B cell (primary cell): ENCODE measurements around the gene DNAL1. TPM values are rescaled to one million over a fixed set of nuclear protein-coding genes. Genes with fewer than 3 reads are reported as not detected.

ENCODE experiments used
- ATAC-seq: fragments of 200-7000 bp; cut with Tn5 transposase; one replicate; pipeline ENCODE4 v1.10.0; 2021; ENCODE audit warnings: low read depth, mild to moderate bottlenecking, moderate number of reproducible peaks, moderate library complexity
- CTCF ChIA-PET: fragments of 350-600 bp; sonication (Branson Sonifier 250); formaldehyde crosslinking; loops from one replicate; lab custom pipeline; 2021; ENCODE audit warnings: antibody characterized with exemption, inconsistent platforms; lab: Charles Lee
- POLR2A ChIA-PET: fragments of 350-600 bp; sonication (Branson Sonifier 250); formaldehyde crosslinking; loops from one replicate; lab custom pipeline; 2021; ENCODE audit warnings: antibody characterized with exemption; lab: Charles Lee
- DNase-seq: peaks from one replicate; pipeline ENCODE4 v3.0.0; 2013
- H2AFZ ChIP-seq: 2 replicates; pipeline ENCODE4 v1.6.1; 2012; ENCODE audit warnings: mild to moderate bottlenecking, low read depth, low read length; ENCODE audit not compliant: insufficient read depth, poor library complexity, severe bottlenecking
- H3K27ac ChIP-seq, 2 donors: 1 replicate in 1 of 2; 2 replicates in 1 of 2; pipeline ENCODE4 v1.5.1; 2012 to 2013; ENCODE audit warnings: low read length in 2 of 2, mild to moderate bottlenecking in 2 of 2, moderate library complexity in 1 of 2
- H3K27me3 ChIP-seq, 4 experiments: fragments of 200-600 bp in 1 of 4; sonication (generic) in 1 of 4; replicated peaks in 1 of 4; 1 replicate in 2 of 4; 2 replicates in 2 of 4; pipeline versions ENCODE4 v1.6.1 to v1.7.0; 2013 to 2016; ENCODE audit warnings: low read length in 3 of 4, mild to moderate bottlenecking in 2 of 4, mixed read lengths in 1 of 4, moderate library complexity in 1 of 4; ENCODE audit not compliant: insufficient read depth in 4 of 4, control insufficient read depth in 3 of 4; ENCODE audit errors: control extremely low read depth in 1 of 4
- H3K36me3 ChIP-seq, 2 experiments: replicated peaks in 1 of 2; 1 replicate in 1 of 2; 2 replicates in 1 of 2; pipeline versions ENCODE4 v1.6.1 to v1.7.1; 2013; ENCODE audit warnings: low read length in 1 of 2; ENCODE audit not compliant: insufficient read depth in 2 of 2, control insufficient read depth in 1 of 2; ENCODE audit errors: control extremely low read depth in 1 of 2, extremely low read depth in 1 of 2
- H3K4me1 ChIP-seq, 2 donors: fragments of 200-600 bp in 1 of 2; sonication (generic) in 1 of 2; 1 replicate in 1 of 2; 2 replicates in 1 of 2; pipeline versions ENCODE4 v1.5.1 to v1.6.1; 2013 to 2017; ENCODE audit warnings: low read length in 2 of 2; ENCODE audit not compliant: control insufficient read depth in 2 of 2, insufficient read depth in 2 of 2
- H3K4me2 ChIP-seq: replicated peaks from 2 replicates; pipeline ENCODE3; 2012; ENCODE audit warnings: mild to moderate bottlenecking, low read depth, low read length; ENCODE audit not compliant: poor library complexity, severe bottlenecking
- H3K4me3 ChIP-seq, 5 experiments: fragments of 200-600 bp in 1 of 5; sonication (generic) in 1 of 5; 1 replicate in 3 of 5; 2 replicates in 2 of 5; pipeline versions ENCODE4 v1.5.1 to v1.7.0; 2011 to 2016; ENCODE audit warnings: low read length in 4 of 5, mild to moderate bottlenecking in 4 of 5, low read depth in 2 of 5, control low read depth in 1 of 5, moderate library complexity in 1 of 5; ENCODE audit not compliant: insufficient read depth in 1 of 5; ENCODE audit errors: control extremely low read depth in 1 of 5, extremely low read depth in 1 of 5
- H3K79me2 ChIP-seq: fragments of 200-600 bp; sonication (generic); one replicate; pipeline ENCODE4 v1.6.0; 2016; ENCODE audit warnings: low read length; ENCODE audit not compliant: control insufficient read depth, insufficient read depth
- H3K9ac ChIP-seq: fragments of 200-600 bp; sonication (generic); 2 replicates; pipeline ENCODE4 v1.6.1; 2017; ENCODE audit warnings: mild to moderate bottlenecking, low read length, moderate library complexity
- H3K9me3 ChIP-seq, 3 donors: one replicate each; pipeline versions ENCODE4 v1.6.1 to v1.7.1; 2013; ENCODE audit warnings: low read length in 2 of 3; ENCODE audit not compliant: control insufficient read depth in 2 of 3, insufficient read depth in 1 of 3; ENCODE audit errors: control extremely low read depth in 1 of 3
- H4K20me1 ChIP-seq: 2 replicates; pipeline ENCODE4 v1.6.0; 2012; ENCODE audit warnings: mild to moderate bottlenecking, low read length; ENCODE audit not compliant: insufficient read depth, control insufficient read depth, poor library complexity, severe bottlenecking
- H3K27ac Mint-ChIP-seq: one replicate; pipeline ENCODE4 v1.8.0; 2021; ENCODE audit warnings: mixed read lengths
- H3K27me3 Mint-ChIP-seq: one replicate; pipeline ENCODE4 v1.8.0; 2021; ENCODE audit warnings: mixed read lengths
- H3K4me1 Mint-ChIP-seq: one replicate; pipeline ENCODE4 v1.8.0; 2021; ENCODE audit warnings: mixed read lengths
- H3K4me3 Mint-ChIP-seq: one replicate; pipeline ENCODE4 v1.8.0; 2021; ENCODE audit warnings: mixed read lengths
- H3K9me3 Mint-ChIP-seq: one replicate; pipeline ENCODE4 v1.8.0; 2022; ENCODE audit warnings: mixed read lengths; ENCODE audit not compliant: insufficient read depth
- CTCF ChIP-seq: fragments of 200-600 bp; IDR thresholded peaks from one replicate; pipeline ENCODE4 v1.8.0; 2022; ENCODE audit warnings: antibody characterized with exemption, mild to moderate bottlenecking
- EZH2 ChIP-seq: IDR thresholded peaks from 2 replicates; pipeline ENCODE4 v1.6.1; 2012; ENCODE audit warnings: borderline replicate concordance, low read depth, mild to moderate bottlenecking, moderate library complexity, low read length; ENCODE audit not compliant: insufficient read depth, poor library complexity, severe bottlenecking
- WGBS: methylation state at CpG from one replicate; pipeline ENCODE4 v1.1.5; 2013; ENCODE audit warnings: missing lambda C conversion rate; ENCODE audit not compliant: insufficient coverage; 5-methylcytosine and 5-hydroxymethylcytosine counted together
- intact Hi-C: fragments of 100-400 bp; cut with micrococcal nuclease; formaldehyde crosslinking; loops from one replicate; pipeline ENCODE4 v1.10.0; 2022
- polyA plus RNA-seq: library from polyadenylated mRNA; depleted of rRNA; stranded (reverse); fragments of >200 nt; gene quantifications from 2 replicates; pipeline ENCODE4 v1.2.3, GENCODE V29; 2012
- total RNA-seq, 2 donors: library from RNA; stranded (reverse); fragments of 120-200 nt in 1 of 2; gene quantifications; 1 replicate in 1 of 2; 2 replicates in 1 of 2; pipeline versions ENCODE4 v1.2.3 to v1.2.4, GENCODE V29; 2013 to 2022

The DNAL1 gene
- total and polyA plus RNA-seq, 2 donors (not counting 1 experiment from before 2014, with no cell fraction given), result 2.0 to 10.7 TPM

GRCh38 chr14:73684627-73685026 lies 39.8 kb downstream of the DNAL1 start:
- Histone ChIP-seq H3K27me3 (no peaks in the 10 kb centered on the region), H3K4me1 (no peaks in the 10 kb centered on the region), H4K20me1 (no peaks in the 10 kb centered on the region), H2AFZ (no peak overlapping the region), H3K4me3 (no peak overlapping the region), H3K27ac (no peak overlapping the region), H3K36me3 (no peaks in the 10 kb centered on the region), H3K79me2 (no peaks in the 10 kb centered on the region), H3K9me3 (peaks cover 0 to 3% (median 0%) of the 10 kb centered on the region in 3 donors), H3K4me2 (no peak overlapping the region), H3K9ac (no peak overlapping the region)
- no peak overlapping the region for H3K27ac Mint-ChIP-seq
- peaks cover 3% of the 10 kb centered on the region for H3K9me3 Mint-ChIP-seq
- ChIA-PET POLR2A (no interaction called here), CTCF (no interaction called here)
- 71% methylated on average over 2 of the region's 5 CpGs for WGBS
- intact Hi-C loops, result no loop called here
- TF ChIP-seq EZH2, result no peak
- no peak for TF ChIP-seq CTCF
- ATAC-seq, result no peak
- no peak for DNase-seq
- no peaks in the 10 kb centered on the region for H3K27me3 Mint-ChIP-seq
- no peaks in the 10 kb centered on the region for H3K4me1 Mint-ChIP-seq
- H3K4me3 Mint-ChIP-seq, result no peak overlapping the region

GRCh38 chr14:73685328-73685727 lies 40.5 kb downstream of the DNAL1 start:
- H3K27ac Mint-ChIP-seq, result no peak overlapping the region
- Histone ChIP-seq H3K9me3 (peaks cover 0 to 3% (median 0%) of the 10 kb centered on the region in 3 donors), H3K27me3 (no peaks in the 10 kb centered on the region), H3K27ac (no peak overlapping the region), H3K4me1 (no peaks in the 10 kb centered on the region), H3K36me3 (no peaks in the 10 kb centered on the region), H3K79me2 (no peaks in the 10 kb centered on the region), H3K4me2 (no peak overlapping the region), H3K4me3 (no peak overlapping the region), H2AFZ (no peak overlapping the region), H3K9ac (no peak overlapping the region), H4K20me1 (no peaks in the 10 kb centered on the region)
- no peak for TF ChIP-seq CTCF
- TF ChIP-seq EZH2, result no peak
- ChIA-PET POLR2A (no interaction called here), CTCF (no interaction called here)
- no peak overlapping the region for H3K4me3 Mint-ChIP-seq
- H3K4me1 Mint-ChIP-seq, result no peaks in the 10 kb centered on the region
- peaks cover 3% of the 10 kb centered on the region for H3K9me3 Mint-ChIP-seq
- ATAC-seq (no peak), DNase-seq (no peak)
- no peaks in the 10 kb centered on the region for H3K27me3 Mint-ChIP-seq
- WGBS, result 100% methylated on average over 4 of the region's 9 CpGs
- intact Hi-C loops, result no loop called here
